Fibroblast of skin of right biceps (primary cell): ENCODE results near the gene SPINK6.
A peak's percentile ranks its signal among the peaks of the same experiment; 100 is the strongest.

Source experiments
- DNase-seq: peaks from one replicate; pipeline ENCODE4 v3.0.0-alpha.2; 2013

SPINK6 gene, protein sequence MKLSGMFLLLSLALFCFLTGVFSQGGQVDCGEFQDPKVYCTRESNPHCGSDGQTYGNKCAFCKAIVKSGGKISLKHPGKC

GRCh38 chr5:148202531-148203203, at the start of gene SPINK6:
SPINK6 (plus strand) TSS chr5:148203042; CDS start chr5:148203097, 55 bp downstream.
- no peak for DNase-seq

GRCh38 chr5:148156609-148157008, 46.2 kb upstream of the SPINK6 start:
- DNase-seq: no peak

- DNase-seq: no peak
Measured at GRCh38 chr5:148162038-148162437, 40.8 kb upstream of the SPINK6 start.

DNA sequence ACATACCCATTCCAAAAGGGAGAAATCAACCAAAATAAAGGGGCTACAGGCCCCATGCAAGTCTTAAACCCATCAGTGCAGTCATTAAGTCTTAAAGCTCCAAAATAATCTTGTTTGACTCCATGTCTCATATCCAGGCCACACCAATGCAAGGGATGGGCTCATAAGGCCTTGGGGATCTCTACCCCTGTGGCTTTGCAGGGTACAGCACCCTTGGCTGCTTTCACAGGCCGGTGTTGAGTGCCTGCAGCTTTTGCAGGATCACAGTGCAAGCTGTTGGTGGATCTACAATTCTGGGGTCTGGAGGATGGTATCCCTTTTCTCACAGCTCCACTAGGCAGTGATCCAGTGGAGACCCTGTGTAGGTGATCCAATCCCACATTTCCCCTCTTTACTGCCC, 39.5 kb upstream of the SPINK6 start:
- DNase-seq: no peak

- no peak for DNase-seq
Measured at GRCh38 chr5:148166550-148167283, 36.1 kb upstream of the SPINK6 start.

- no peak for DNase-seq
Measured at GRCh38 chr5:148168246-148168645, 34.6 kb upstream of the SPINK6 start, which contains the start of gene SPINK14. SPINK14 (plus strand) TSS chr5:148168546; CDS start chr5:148169733, 1,187 bp downstream.

DNA sequence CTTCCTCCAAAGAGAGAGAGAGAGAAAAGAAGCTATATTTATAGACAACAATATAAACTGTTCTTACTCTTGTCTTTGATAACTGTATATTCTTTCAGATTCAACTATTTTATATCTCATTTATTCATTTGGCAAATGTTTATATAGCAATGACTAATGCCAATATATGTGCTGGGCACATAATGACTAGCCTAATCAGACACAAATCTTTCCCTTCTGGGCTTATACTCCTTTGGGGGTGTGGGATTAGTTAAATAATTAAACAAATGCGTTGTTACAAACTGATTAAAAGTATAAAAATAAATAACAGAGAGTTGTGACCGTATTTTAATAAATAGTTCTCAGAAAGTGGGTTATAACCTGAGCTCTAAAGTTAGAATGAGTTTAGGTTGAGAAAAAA, 30.5 kb upstream of the SPINK6 start:
- DNase-seq: no peak

DNA sequence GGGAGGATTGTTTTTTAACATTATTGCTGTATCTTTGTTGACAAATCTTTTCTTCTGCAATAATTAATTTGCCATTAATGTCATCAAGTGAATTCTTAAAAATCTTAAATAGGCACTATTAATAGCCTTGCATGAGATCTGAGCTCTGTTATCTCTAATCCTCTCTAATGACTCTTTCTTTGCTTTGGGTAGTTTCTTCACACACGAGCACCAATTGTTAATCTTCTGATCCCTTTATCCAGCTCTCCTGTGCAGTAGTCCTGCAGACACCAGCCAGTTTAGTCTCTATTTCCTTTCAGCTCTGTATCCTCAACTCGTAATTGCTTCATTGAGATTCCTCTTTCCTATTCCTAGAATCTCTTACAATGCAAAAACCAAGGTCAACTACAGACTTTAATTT, 26.4 kb upstream of the SPINK6 start:
- DNase-seq: no peak

- DNase-seq: no peak
Measured at GRCh38 chr5:148177207-148177606, 25.6 kb upstream of the SPINK6 start.

DNA sequence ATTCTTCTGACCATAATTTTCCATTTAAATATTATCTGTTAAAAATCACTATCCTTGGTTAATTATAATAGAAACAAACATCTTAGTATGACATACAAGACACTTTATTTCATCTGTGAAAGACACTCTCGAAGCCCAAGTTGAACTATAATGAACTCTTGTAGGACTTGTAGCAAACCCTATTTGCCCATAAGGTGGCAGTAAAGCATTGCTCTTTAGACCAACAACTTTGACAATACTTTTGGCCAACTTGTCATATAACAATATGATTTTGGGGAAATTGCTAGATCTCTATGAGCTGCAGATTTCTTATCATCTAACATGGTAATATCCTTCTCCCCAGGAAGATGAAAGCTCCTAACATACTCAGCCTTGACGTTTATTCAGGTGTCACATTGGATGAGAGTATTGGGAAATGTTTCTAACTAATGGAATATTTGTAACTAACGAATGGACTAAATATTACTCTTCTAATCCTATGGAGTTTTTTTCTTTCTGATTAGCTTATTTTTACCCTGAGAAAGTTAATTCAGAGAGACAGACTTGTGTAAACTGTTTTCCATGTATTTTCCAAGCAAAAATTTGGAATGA, 23.5 kb upstream of the SPINK6 start:
- peak; percentile 36 for DNase-seq

DNA sequence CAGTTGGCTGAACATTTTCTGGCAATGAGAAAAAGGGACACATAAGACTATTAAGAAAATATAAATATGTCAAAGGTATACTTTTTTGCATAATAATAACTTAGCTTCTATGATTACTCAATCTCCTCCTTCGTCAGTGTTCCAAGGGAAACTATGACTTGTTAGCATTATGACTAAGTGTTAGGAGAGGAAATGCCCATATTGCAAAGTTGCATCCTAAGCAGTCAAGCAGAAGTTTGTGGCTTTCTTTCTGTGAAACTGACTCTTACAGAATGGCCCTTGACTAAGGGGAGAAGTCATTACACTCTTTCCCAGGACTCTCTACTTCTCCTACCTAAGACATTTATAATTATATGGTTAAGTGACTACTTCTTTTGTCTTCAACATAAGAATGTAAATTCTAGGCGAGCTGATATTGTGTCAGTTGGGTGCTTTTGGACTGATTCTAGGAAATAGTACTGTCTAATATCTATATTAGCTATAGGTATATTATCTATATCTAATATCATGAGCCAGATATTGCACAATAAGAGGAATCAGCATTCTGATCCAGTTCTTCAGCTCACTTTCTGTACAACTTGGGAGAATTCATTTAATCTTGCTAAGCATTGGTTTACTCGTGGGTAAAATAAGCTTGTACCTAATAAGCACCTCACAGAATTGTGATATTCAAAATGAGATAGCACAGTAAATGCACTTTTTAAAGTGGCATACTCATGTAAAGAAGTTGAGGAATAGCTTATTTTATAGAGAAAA, 16.4 kb upstream of the SPINK6 start:
- peak; percentile 7 for DNase-seq

GRCh38 chr5:148191010-148191409, 11.8 kb upstream of the SPINK6 start:
- DNase-seq: no peak

- no peak for DNase-seq
Measured at GRCh38 chr5:148193202-148193601, 9.6 kb upstream of the SPINK6 start.

- DNase-seq: no peak
Measured at GRCh38 chr5:148201151-148201550, 1.7 kb upstream of the SPINK6 start.

- no peak for DNase-seq
Measured at GRCh38 chr5:148205044-148205806, 2.4 kb downstream of the SPINK6 start.

- no peak for DNase-seq
Measured at GRCh38 chr5:148205865-148206264, 3.0 kb downstream of the SPINK6 start.

DNA sequence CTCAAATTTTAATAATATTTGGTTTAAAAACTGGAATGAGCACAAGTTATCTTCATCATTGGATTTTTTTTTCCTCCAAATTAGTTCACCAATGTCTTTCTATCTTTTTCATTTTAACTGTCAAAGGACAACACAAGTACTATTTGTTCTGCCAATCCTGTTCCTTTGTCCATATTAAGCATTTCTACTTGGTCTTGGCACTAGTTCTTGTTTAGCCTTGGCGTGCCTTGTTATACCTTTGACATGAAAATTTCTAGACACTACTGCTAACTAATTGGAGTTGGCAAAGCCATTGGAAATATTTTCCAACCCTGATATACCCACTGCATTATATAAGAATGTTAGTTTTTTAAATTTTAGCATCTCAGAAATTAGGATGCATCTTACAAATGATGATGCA, 3.8 kb downstream of the SPINK6 start:
- no peak for DNase-seq

GRCh38 chr5:148208226-148208625, 5.4 kb downstream of the SPINK6 start:
- DNase-seq: no peak

GRCh38 chr5:148209151-148209770, 6.4 kb downstream of the SPINK6 start:
- no peak for DNase-seq

DNA sequence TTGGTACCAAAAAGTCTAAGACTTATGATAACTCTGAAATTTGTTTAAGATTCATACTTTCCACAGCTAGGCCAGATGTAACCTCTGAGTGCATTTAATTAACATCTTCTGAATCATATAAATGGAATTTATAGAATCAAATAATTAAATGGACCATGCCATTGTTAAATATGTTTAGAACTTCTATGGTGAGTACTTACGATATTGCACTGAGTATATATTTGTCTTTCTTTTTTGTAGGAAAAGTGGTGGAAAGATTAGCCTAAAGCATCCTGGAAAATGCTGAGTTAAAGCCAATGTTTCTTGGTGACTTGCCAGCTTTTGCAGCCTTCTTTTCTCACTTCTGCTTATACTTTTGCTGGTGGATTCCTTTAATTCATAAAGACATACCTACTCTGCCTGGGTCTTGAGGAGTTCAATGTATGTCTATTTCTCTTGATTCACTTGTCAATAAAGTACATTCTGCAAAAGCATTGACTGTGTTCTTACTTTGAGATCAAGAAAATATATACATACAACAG, 11.9 kb downstream of the SPINK6 start:
- no peak for DNase-seq

- DNase-seq: no peak
Measured at GRCh38 chr5:148221508-148221907, 18.7 kb downstream of the SPINK6 start.
